Activated CD4-positive, alpha-beta T cell treated with anti-CD3 and anti-CD28 coated beads, Interleukin-2, amount 10 ng/mL, durations not matched to agents 7 days and 5 days (primary cell): ENCODE data around the gene GPX2. TPM values are rescaled to one million over a fixed set of nuclear protein-coding genes. Genes with fewer than 3 reads are reported as not detected.
A peak's percentile ranks its signal among the peaks of the same experiment; 100 is the strongest.

ENCODE experiments used
- CTCF ChIA-PET: fragments of 350-600 bp; sonication (Branson Sonifier 250); formaldehyde crosslinking; loops from one replicate; lab custom pipeline; 2021; ENCODE audit warnings: antibody characterized with exemption; lab: Charles Lee
- POLR2A ChIA-PET: fragments of 350-600 bp; sonication (Branson Sonifier 250); formaldehyde crosslinking; loops from one replicate; lab custom pipeline; 2021; ENCODE audit warnings: antibody characterized with exemption; lab: Charles Lee
- DNase-seq: peaks from one replicate; pipeline ENCODE4 v3.0.0-alpha.2; 2020
- H3K27ac Mint-ChIP-seq: one replicate; pipeline ENCODE4 v1.8.0; 2021; ENCODE audit warnings: mild to moderate bottlenecking, moderate library complexity, mixed read lengths
- H3K27me3 Mint-ChIP-seq: one replicate; pipeline ENCODE4 v1.8.0; 2021; ENCODE audit warnings: mixed read lengths
- H3K36me3 Mint-ChIP-seq: one replicate; pipeline ENCODE4 v1.8.0; 2021; ENCODE audit warnings: low read depth, mixed read lengths
- H3K4me1 Mint-ChIP-seq: one replicate; pipeline ENCODE4 v1.8.0; 2021; ENCODE audit warnings: mixed read lengths
- H3K4me3 Mint-ChIP-seq: one replicate; pipeline ENCODE4 v1.8.0; 2021; ENCODE audit warnings: mild to moderate bottlenecking, moderate library complexity, mixed read lengths
- H3K9me3 Mint-ChIP-seq: one replicate; pipeline ENCODE4 v1.8.0; 2021; ENCODE audit warnings: mixed read lengths
- total RNA-seq, 2 experiments: library from RNA; stranded (reverse); gene quantifications; one replicate each; pipeline ENCODE4 v1.2.3, GENCODE V29; 2021

The GPX2 gene
- total RNA-seq, 2 experiments from 2014 or later, result not detected

GRCh38 chr14:64946310-64947045 lies 3.9 kb upstream of the GPX2 start:
- Mint-ChIP-seq H3K27ac (no peak overlapping the region), H3K4me1 (peaks cover 29% of the 10 kb centered on the region), H3K9me3 (no peaks in the 10 kb centered on the region), H3K4me3 (no peak overlapping the region), H3K36me3 (peaks cover 30% of the 10 kb centered on the region), H3K27me3 (no peaks in the 10 kb centered on the region)
- POLR2A ChIA-PET, result interaction anchor here (0.6 kb wide), 1 partner anchor 23 kb away, joined by 6 read pairs; no protein-coding TSS in a partner anchor
- CTCF ChIA-PET, result interaction anchor here (0.7 to 0.8 kb wide), 2 partner anchors 10 to 14 kb away, joined by 3 read pairs; no protein-coding TSS in a partner anchor
- DNase-seq, result no peak

- H3K4me1 Mint-ChIP-seq, result peaks cover 30% of the 10 kb centered on the region
- H3K27ac Mint-ChIP-seq, result no peak overlapping the region
These were observed 3.1 kb upstream of the GPX2 start for GRCh38 chr14:64945431-64946178.

GRCh38 chr14:64944861-64945260 lies 2.3 kb upstream of the GPX2 start:
- Mint-ChIP-seq H3K4me3 (no peak overlapping the region), H3K27me3 (no peaks in the 10 kb centered on the region), H3K9me3 (no peaks in the 10 kb centered on the region), H3K4me1 (peaks cover 30% of the 10 kb centered on the region), H3K36me3 (peaks cover 36% of the 10 kb centered on the region), H3K27ac (no peak overlapping the region)
- ChIA-PET POLR2A (no interaction called here), CTCF (no interaction called here)
- no peak for DNase-seq

More at GRCh38 chr14:64945431-64946178, 3.1 kb upstream of the GPX2 start:
- Mint-ChIP-seq H3K27me3 (no peaks in the 10 kb centered on the region), H3K36me3 (peaks cover 32% of the 10 kb centered on the region), H3K4me3 (no peak overlapping the region), H3K9me3 (no peaks in the 10 kb centered on the region)
- no peak for DNase-seq
- ChIA-PET CTCF (interaction anchor here (0.8 kb wide), 1 partner anchor 15 kb away, joined by 3 read pairs; no protein-coding TSS in a partner anchor), POLR2A (no interaction called here)

GRCh38 chr14:64944041-64944440 lies 1.5 kb upstream of the GPX2 start:
- Mint-ChIP-seq H3K27me3 (no peaks in the 10 kb centered on the region), H3K4me3 (no peak overlapping the region), H3K36me3 (peaks cover 42% of the 10 kb centered on the region), H3K9me3 (no peaks in the 10 kb centered on the region), H3K27ac (no peak overlapping the region), H3K4me1 (peaks cover 32% of the 10 kb centered on the region)
- POLR2A ChIA-PET, result no interaction called here
- DNase-seq, result no peak
- CTCF ChIA-PET, result interaction anchor here (0.7 to 1.2 kb wide), 2 partner anchors 9 to 41 kb away, joined by 3 read pairs; no protein-coding TSS in a partner anchor

- H3K9me3 Mint-ChIP-seq, result no peaks in the 10 kb centered on the region
- no peak for DNase-seq
- CTCF ChIA-PET, result interaction anchor here (1.2 kb wide), 1 partner anchor 10 kb away, joined by 3 read pairs; no protein-coding TSS in a partner anchor
- peak overlapping the region; percentile 46 for H3K27ac Mint-ChIP-seq
- H3K27me3 Mint-ChIP-seq, result no peaks in the 10 kb centered on the region
- H3K36me3 Mint-ChIP-seq, result peaks cover 45% of the 10 kb centered on the region
- H3K4me1 Mint-ChIP-seq, result peaks cover 36% of the 10 kb centered on the region
- POLR2A ChIA-PET, result no interaction called here
- H3K4me3 Mint-ChIP-seq, result no peak overlapping the region
These were observed 1.0 kb upstream of the GPX2 start for GRCh38 chr14:64943556-64943955.

- peaks cover 48% of the 10 kb centered on the region for H3K36me3 Mint-ChIP-seq
- H3K27ac Mint-ChIP-seq, result no peak overlapping the region
- no peaks in the 10 kb centered on the region for H3K27me3 Mint-ChIP-seq
- ChIA-PET CTCF (interaction anchor here (1.3 kb wide), 1 partner anchor 16 kb away, joined by 4 read pairs; no protein-coding TSS in a partner anchor), POLR2A (no interaction called here)
- no peak overlapping the region for H3K4me3 Mint-ChIP-seq
- peaks cover 46% of the 10 kb centered on the region for H3K4me1 Mint-ChIP-seq
- H3K9me3 Mint-ChIP-seq, result no peaks in the 10 kb centered on the region
- DNase-seq, result no peak
These were observed 2.1 kb downstream of the GPX2 start for GRCh38 chr14:64940336-64940910.

GRCh38 chr14:64939817-64940190 lies 2.7 kb downstream of the GPX2 start:
- Mint-ChIP-seq H3K9me3 (no peaks in the 10 kb centered on the region), H3K27ac (peak overlapping the region; percentile 14), H3K36me3 (peaks cover 48% of the 10 kb centered on the region), H3K27me3 (no peaks in the 10 kb centered on the region), H3K4me3 (no peak overlapping the region), H3K4me1 (peaks cover 52% of the 10 kb centered on the region)
- POLR2A ChIA-PET, result interaction anchor here (0.6 kb wide), 1 partner anchor 25 kb away, joined by 5 read pairs; no protein-coding TSS in a partner anchor
- no peak for DNase-seq
- CTCF ChIA-PET, result interaction anchor here (0.6 to 1.3 kb wide), 2 partner anchors 17 to 56 kb away, joined by 3 to 4 read pairs; no protein-coding TSS in a partner anchor

- CTCF ChIA-PET, result interaction anchor here (0.6 to 0.8 kb wide), 2 partner anchors 22 to 55 kb away, joined by 3 read pairs; no protein-coding TSS in a partner anchor
- no peaks in the 10 kb centered on the region for H3K9me3 Mint-ChIP-seq
- H3K27me3 Mint-ChIP-seq, result no peaks in the 10 kb centered on the region
- no peak for DNase-seq
- peaks cover 50% of the 10 kb centered on the region for H3K36me3 Mint-ChIP-seq
- peak overlapping the region; percentile 28 for H3K27ac Mint-ChIP-seq
- POLR2A ChIA-PET, result interaction anchor here (0.6 kb wide), 1 partner anchor 24 kb away, joined by 5 read pairs; no protein-coding TSS in a partner anchor
- no peak overlapping the region for H3K4me3 Mint-ChIP-seq
- H3K4me1 Mint-ChIP-seq, result peaks cover 54% of the 10 kb centered on the region
These were observed 3.4 kb downstream of the GPX2 start for GRCh38 chr14:64938972-64939816.

- H3K27ac Mint-ChIP-seq, result no peak overlapping the region
These were observed 4.7 kb downstream of the GPX2 start for GRCh38 chr14:64937821-64938193.

GRCh38 chr14:64937171-64937820 lies 5.2 kb downstream of the GPX2 start:
- H3K4me3 Mint-ChIP-seq, result no peak overlapping the region
- no peak for DNase-seq
- ChIA-PET CTCF (interaction anchor here (1.1 to 2.0 kb wide), 5 partner anchors 10 to 50 kb away, joined by 3 to 6 read pairs (median 4); partner anchors contain the start of genes CHURC1 and FNTB), POLR2A (no interaction called here)
- peaks cover 56% of the 10 kb centered on the region for H3K36me3 Mint-ChIP-seq
- H3K27me3 Mint-ChIP-seq, result no peaks in the 10 kb centered on the region
- no peak overlapping the region for H3K27ac Mint-ChIP-seq
- H3K4me1 Mint-ChIP-seq, result peaks cover 39% of the 10 kb centered on the region
- H3K9me3 Mint-ChIP-seq, result no peaks in the 10 kb centered on the region

More at GRCh38 chr14:64937821-64938193, 4.7 kb downstream of the GPX2 start:
- CTCF ChIA-PET, result no interaction called here
- H3K4me3 Mint-ChIP-seq, result no peak overlapping the region
- no peaks in the 10 kb centered on the region for H3K9me3 Mint-ChIP-seq
- POLR2A ChIA-PET, result no interaction called here
- H3K27me3 Mint-ChIP-seq, result no peaks in the 10 kb centered on the region
- H3K4me1 Mint-ChIP-seq, result peaks cover 42% of the 10 kb centered on the region
- peaks cover 54% of the 10 kb centered on the region for H3K36me3 Mint-ChIP-seq
- DNase-seq, result no peak

GRCh38 chr14:64935508-64935907 lies 7.0 kb downstream of the GPX2 start:
- CTCF ChIA-PET, result interaction anchor here (0.6 to 2.0 kb wide), 4 partner anchors 12 to 1062 kb away, joined by 3 to 6 read pairs (median 4); no protein-coding TSS in a partner anchor
- Mint-ChIP-seq H3K4me1 (peaks cover 40% of the 10 kb centered on the region), H3K9me3 (no peaks in the 10 kb centered on the region), H3K27ac (peak overlapping the region; percentile 10), H3K4me3 (no peak overlapping the region), H3K27me3 (no peaks in the 10 kb centered on the region), H3K36me3 (peaks cover 68% of the 10 kb centered on the region)
- DNase-seq, result no peak
- POLR2A ChIA-PET, result no interaction called here
